ACHN (cell line): ENCODE results near the gene DNAAF8.
A peak's percentile ranks its signal among the peaks of the same experiment; 100 is the strongest.

Experiments used
- DNase-seq: peaks from one replicate; pipeline ENCODE4 v3.0.0-alpha.2; 2015
- in situ Hi-C: cut with HindIII; loops from 2 replicates; pipeline ENCODE4 v1.10.0; 2017; ENCODE audit warnings: low sequenced_read_pairs, low pct_ligation_motif_present, low pct_unique_long_range_greater_than_20kb

Gene DNAAF8

GRCh38 chr16:4734063-4734729, at the start of gene DNAAF8, which contains the start of gene ANKS3:
DNAAF8 (plus strand) TSS chr16:4734537; CDS start chr16:4736515, 1,978 bp downstream.
ANKS3 (minus strand) TSS chr16:4734271; CDS start chr16:4730149, 4,122 bp downstream.
- peak; percentile 99 for DNase-seq
- in situ Hi-C loops, result no loop called here

- in situ Hi-C loops, result no loop called here
- no peak for DNase-seq
These were observed 49.6 kb upstream of the DNAAF8 start for GRCh38 chr16:4684763-4685162.

- in situ Hi-C loops, result no loop called here
- DNase-seq, result no peak
These were observed 49.0 kb upstream of the DNAAF8 start for GRCh38 chr16:4685292-4685691.

GRCh38 chr16:4685776-4686496, 48.4 kb upstream of the DNAAF8 start:
- in situ Hi-C loops, result no loop called here
- no peak for DNase-seq

GRCh38 chr16:4686497-4687210, 47.7 kb upstream of the DNAAF8 start:
- in situ Hi-C loops, result no loop called here
- no peak for DNase-seq

- DNase-seq, result no peak
- in situ Hi-C loops, result no loop called here
These were observed 46.9 kb upstream of the DNAAF8 start for GRCh38 chr16:4687416-4687815.

GRCh38 chr16:4687946-4688673, 46.2 kb upstream of the DNAAF8 start:
- in situ Hi-C loops, result no loop called here

GRCh38 chr16:4688674-4689045, 45.7 kb upstream of the DNAAF8 start:
- in situ Hi-C loops, result no loop called here
- DNase-seq, result no peak

More at GRCh38 chr16:4687946-4688673, 46.2 kb upstream of the DNAAF8 start:
- no peak for DNase-seq

GRCh38 chr16:4689091-4689671, 45.2 kb upstream of the DNAAF8 start:
- no peak for DNase-seq
- in situ Hi-C loops, result no loop called here

- no peak for DNase-seq
- in situ Hi-C loops, result no loop called here
These were observed 44.3 kb upstream of the DNAAF8 start for GRCh38 chr16:4689864-4690704.

GRCh38 chr16:4690946-4691665, 43.2 kb upstream of the DNAAF8 start:
- in situ Hi-C loops, result no loop called here

GRCh38 chr16:4691666-4692412, 42.5 kb upstream of the DNAAF8 start:
- DNase-seq, result no peak
- in situ Hi-C loops, result no loop called here

More at GRCh38 chr16:4690946-4691665, 43.2 kb upstream of the DNAAF8 start:
- no peak for DNase-seq

GRCh38 chr16:4692460-4693295, 41.7 kb upstream of the DNAAF8 start:
- in situ Hi-C loops, result no loop called here

GRCh38 chr16:4693296-4693955, 40.9 kb upstream of the DNAAF8 start, which contains the start of gene NUDT16L1:
NUDT16L1 (plus strand) TSS chr16:4693562; CDS start chr16:4693727, 165 bp downstream.
- in situ Hi-C loops, result no loop called here
- peak; percentile 98 for DNase-seq

More at GRCh38 chr16:4692460-4693295, 41.7 kb upstream of the DNAAF8 start:
- no peak for DNase-seq
